ENCODE results near the gene IGF1. TPM values are rescaled to one million over a fixed set of nuclear protein-coding genes. Genes with fewer than 3 reads are reported as not detected.
A peak's percentile ranks its signal among the peaks of the same experiment; 100 is the strongest.

The IGF1 gene
- total and polyA plus RNA-seq, 10 of the 15 experiments (the other 5 are each of a cell fraction or from before 2014, with no cell fraction given) = 2.4 to 9.2 (median 3.5) TPM

GRCh38 chr12:102512523-102512922, 32.2 kb upstream of the IGF1 start:
- no TSS peak for BruUV-seq (replicated peaks)
- RAD21 ChIA-PET (ENCODE audit: unreplicated experiment) = interaction anchor here (1.1 to 4.5 kb wide), 6 partner anchors 9 to 34 kb away, joined by 5 to 28 read pairs (median 7); no protein-coding TSS in a partner anchor

More at GRCh38 chr12:102512523-102512922, 32.2 kb upstream of the IGF1 start:
- ATAC-seq (peak; percentile 32), FAIRE-seq (peak; percentile 23), DNase-seq (ENCODE audit: low read depth, low spot score) (no peak)
- SMC1A ChIA-PET (ENCODE audit: uncharacterized antibody, unreplicated experiment) = interaction anchor here (1.3 to 5.5 kb wide), 6 partner anchors 8 to 228 kb away, joined by 3 to 43 read pairs (median 16); partner anchors contain the start of gene IGF1
- H3K27me3 ChIP-seq (replicated peaks in 1 of 2; ENCODE audit: control insufficient read depth in 2 of 2, insufficient read depth in 2 of 2, low read length in 1 of 2) = no peaks in the 10 kb centered on the region
- H3K36me3 ChIP-seq (ENCODE audit: control insufficient read depth in 2 of 2, insufficient read depth in 2 of 2, low read length in 1 of 2) = no peaks in the 10 kb centered on the region
- H4K20me1 ChIP-seq (ENCODE audit: control insufficient read depth, insufficient read depth) = no peaks in the 10 kb centered on the region
- intact Hi-C loops (cut with micrococcal nuclease; ENCODE audit: unreplicated experiment) = no loop called here
- H3K27ac ChIP-seq (ENCODE audit: control insufficient read depth, insufficient read depth) = peak overlapping the region; percentile 45
- CTCF ChIA-PET = interaction anchor here (1.0 to 3.7 kb wide), 7 partner anchors 10 to 90 kb away, joined by 3 to 24 read pairs (median 4); no protein-coding TSS in a partner anchor
- peak overlapping the region; percentile 75 for H2AFZ ChIP-seq (ENCODE audit: control insufficient read depth, low read depth, low read length)
- H3K9me3 ChIP-seq (replicated peaks; ENCODE audit: control insufficient read depth, insufficient read depth, low read length) = no peaks in the 10 kb centered on the region; the same call in 2 of the 3 replicates
- no peak overlapping the region for H3K4me3 ChIP-seq
- H3K79me2 ChIP-seq (ENCODE audit: control insufficient read depth, insufficient read depth, low read length) = no peaks in the 10 kb centered on the region
- H3K4me1 ChIP-seq (ENCODE audit: control insufficient read depth, insufficient read depth, low read length) = peaks cover 19% of the 10 kb centered on the region
- TF ChIP-seq EED (IDR thresholded peaks at IDR 0.05; ENCODE audit: low read depth) = peak; percentile 38
- TF ChIP-seq CHD2 (IDR thresholded peaks at IDR 0.05; ENCODE audit: borderline replicate concordance, low read depth, low read length) = no peak
- TF ChIP-seq CREM (IDR thresholded peaks at IDR 0.05; ENCODE audit: low read depth) = no peak
- TF ChIP-seq NR2C2 (IDR thresholded peaks at IDR 0.05; ENCODE audit: borderline replicate concordance, control insufficient read depth, insufficient read length, low read depth) = no peak
- TF ChIP-seq RUNX3 (IDR thresholded peaks at IDR 0.05; ENCODE audit: low read length) = peak; percentile 77
- TF ChIP-seq SPI1 (IDR thresholded peaks at IDR 0.05; ENCODE audit: borderline replicate concordance, insufficient read depth, low read depth, low read length) = peak; percentile 72; the same call in 1 of the 2 replicates
- TF ChIP-seq POLR2AphosphoS5 (IDR thresholded peaks at IDR 0.05; ENCODE audit: low read length) = no peak
- TF ChIP-seq E2F8 (IDR thresholded peaks at IDR 0.05; ENCODE audit: low read depth, partially characterized antibody) = no peak
- in situ Hi-C loops (cut with MboI) = no loop called here
- 36% methylated on average over 3 of the region's 3 CpGs for WGBS (ENCODE audit: insufficient coverage, insufficient replicate concordance, low lambda C conversion rate, missing lambda C conversion rate)
- POLR2A ChIA-PET = interaction anchor here (0.6 to 3.0 kb wide), 4 partner anchors 9 to 108 kb away, joined by 3 to 19 read pairs (median 11); no protein-coding TSS in a partner anchor
- H3K4me2 ChIP-seq (ENCODE audit: control insufficient read depth, insufficient read depth) = peak overlapping the region; percentile 75
- H3K9ac ChIP-seq (ENCODE audit: control insufficient read depth, insufficient read depth, low read length) = no peak overlapping the region
